CD1c-positive myeloid dendritic cell (primary cell): Measurements from ENCODE around the gene ATP8B1.
"Not testable (repeated sequence)": the region's sequence is repeated elsewhere in the genome, so short reads cannot be mapped to it uniquely, and the experiment has no call there.

Source experiments
- DNase-seq: peaks from one replicate; pipeline ENCODE4 v3.0.0-alpha.2; 2016; ENCODE audit errors: extremely low spot score

ATP8B1 gene

GRCh38 chr18:57719211-57719935, 83.7 kb downstream of the ATP8B1 start:
- DNase-seq = not testable (repeated sequence)

GRCh38 chr18:57716549-57716948, 86.6 kb downstream of the ATP8B1 start:
- DNase-seq = no peak

GRCh38 chr18:57715671-57716070, 87.4 kb downstream of the ATP8B1 start:
- DNase-seq = no peak

DNA sequence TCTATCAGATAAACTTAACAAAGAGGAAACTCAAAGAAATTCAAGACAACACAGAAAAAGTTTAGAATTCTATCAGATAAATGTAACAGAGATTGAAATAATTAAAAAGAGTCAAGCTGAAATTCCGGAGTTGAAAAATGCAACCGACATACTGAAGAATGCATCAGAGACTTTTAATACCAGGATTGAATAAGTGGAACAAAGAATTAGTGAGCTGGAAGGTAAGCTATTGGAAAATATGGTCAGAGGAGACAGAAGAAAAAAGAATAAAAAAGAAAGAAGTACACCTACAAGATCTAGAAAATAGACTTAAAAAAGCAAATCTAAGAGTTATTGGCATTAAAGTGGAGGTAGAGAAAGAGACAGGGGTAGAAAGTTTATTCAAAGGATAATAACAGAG, 88.0 kb downstream of the ATP8B1 start:
- no peak for DNase-seq

GRCh38 chr18:57710226-57710625, 92.9 kb downstream of the ATP8B1 start:
- no peak for DNase-seq

DNA sequence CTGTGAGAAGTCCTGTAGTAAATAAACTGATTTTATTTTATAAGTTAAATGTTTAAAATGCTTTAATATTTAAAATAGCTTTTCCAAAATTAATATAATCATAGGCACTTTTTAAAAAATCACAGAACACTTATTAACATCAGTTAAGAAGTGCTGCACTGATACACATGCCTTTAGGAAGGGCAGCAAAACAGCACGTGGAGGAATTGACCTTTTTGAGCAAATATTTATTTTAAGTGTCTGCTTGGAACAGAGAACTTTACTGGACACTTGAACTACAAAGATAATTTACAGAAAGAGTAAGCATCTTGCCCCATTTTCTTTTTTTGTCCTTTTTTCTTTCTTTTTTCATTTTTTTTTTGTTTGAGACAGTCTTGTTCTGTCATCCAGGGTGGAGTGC, 93.8 kb downstream of the ATP8B1 start:
- DNase-seq = no peak

DNA sequence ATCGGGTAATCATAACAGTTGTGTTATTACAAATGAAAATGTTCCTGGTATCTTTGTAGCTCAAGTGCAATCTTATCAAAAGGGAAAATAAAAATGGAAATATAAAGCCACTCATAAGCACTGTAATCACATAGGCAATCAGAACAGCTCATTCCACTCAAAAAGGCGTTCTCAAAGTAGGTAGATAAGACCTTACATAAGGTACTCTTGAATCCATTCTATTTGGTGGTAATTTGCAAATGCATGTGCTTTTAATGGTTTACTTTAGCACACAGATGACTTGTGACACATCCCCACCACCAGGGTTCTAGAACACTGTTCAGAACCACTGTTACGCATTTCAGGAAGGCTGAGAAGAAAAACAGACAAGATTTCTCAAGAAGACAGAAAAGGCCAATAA, 94.8 kb downstream of the ATP8B1 start:
- DNase-seq = no peak

GRCh38 chr18:57705832-57706595, 97.1 kb downstream of the ATP8B1 start:
- DNase-seq = no peak

DNA sequence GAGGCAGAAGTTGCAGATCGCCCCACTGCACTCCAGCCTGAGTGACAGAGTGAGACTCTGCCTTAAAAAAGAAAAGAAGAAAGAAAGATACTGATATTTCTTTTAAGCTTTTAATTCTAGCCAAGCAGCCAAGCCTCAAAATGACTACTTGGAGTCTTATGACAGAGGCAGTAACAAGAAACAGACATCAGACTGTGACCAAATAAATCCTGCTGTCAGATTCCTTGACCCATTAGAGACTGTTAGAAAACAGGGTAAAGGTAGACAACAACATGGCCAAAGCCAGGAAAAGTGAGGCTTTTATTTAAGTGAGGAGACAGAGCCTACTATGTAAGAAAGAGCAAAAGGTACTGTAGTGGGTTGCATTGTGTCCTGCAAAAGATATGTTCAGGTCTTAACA, 98.1 kb downstream of the ATP8B1 start:
- no peak for DNase-seq

DNA sequence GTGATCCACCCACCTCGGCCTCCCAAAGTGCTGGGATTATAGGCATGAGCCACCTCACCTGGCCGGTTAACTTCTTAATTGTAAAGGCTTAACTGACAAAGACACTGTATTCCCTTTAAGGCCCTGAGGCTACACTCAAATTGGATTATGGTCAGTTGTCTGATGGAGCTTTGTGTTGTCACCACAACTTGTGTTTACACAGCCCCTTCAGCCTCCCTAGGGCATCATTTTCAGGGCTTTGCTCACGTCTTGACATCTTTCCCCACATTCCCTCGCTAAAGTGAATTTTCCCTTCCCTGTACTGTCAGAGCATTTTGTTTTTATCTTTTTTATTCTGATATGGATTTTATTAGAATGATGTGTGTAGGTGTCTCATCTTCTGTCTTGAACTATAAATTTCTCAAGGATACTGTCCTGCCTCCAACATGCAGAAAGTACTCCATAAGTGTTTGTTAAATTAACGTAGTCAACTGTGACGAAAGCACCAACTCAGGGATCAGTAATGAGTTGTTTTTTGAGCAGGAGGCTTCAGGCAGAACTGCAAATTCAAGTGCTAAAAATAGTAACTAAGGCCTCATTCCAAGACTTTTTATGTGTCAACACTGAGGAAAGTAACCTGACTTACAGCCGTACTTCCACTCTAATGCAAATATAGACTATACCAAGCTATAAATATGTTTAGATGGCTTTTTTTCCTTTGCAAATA, 104.4 kb downstream of the ATP8B1 start:
- no peak for DNase-seq

DNA sequence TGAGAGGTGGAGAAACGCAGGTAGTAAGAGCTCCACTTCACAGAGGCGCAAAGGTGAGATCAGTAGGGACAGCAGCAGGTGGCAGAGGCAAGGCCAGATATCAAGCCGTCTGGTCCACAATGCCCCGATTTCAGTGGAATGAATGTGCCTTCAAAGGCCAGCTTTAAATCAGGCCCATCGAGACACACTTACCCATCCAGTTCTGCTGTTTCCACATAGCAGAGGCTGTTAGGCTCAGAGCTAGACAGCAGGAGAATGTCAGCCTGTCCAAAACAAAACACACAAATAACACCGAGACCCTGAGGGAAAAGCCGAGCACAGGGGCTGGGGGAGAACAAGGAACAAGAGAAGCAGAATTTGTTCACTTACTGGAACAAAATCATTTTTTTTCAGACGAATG, 105.7 kb downstream of the ATP8B1 start:
- no peak for DNase-seq

GRCh38 chr18:57696271-57696670, 106.8 kb downstream of the ATP8B1 start:
- DNase-seq = no peak

- DNase-seq = no peak
Measured at GRCh38 chr18:57691363-57691762, 111.8 kb downstream of the ATP8B1 start.

DNA sequence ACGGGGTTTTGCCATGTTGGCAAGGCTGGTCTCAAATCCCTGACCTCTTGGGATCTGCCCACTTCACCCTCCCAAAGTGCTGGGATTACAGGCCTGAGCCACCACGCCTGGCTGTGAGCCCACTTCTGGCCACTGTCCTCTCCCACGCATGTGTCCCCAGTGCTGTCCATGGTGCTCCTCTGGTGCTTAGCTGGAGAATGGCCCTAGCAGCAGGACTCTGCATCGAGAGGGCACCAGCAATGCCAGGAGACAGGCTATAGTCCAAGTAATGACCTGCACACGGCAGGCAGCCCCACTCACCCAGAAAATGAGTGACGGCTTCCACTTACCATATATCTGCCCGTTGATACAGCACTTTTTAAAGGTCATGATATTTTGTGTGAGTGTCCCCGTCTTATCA, 115.1 kb downstream of the ATP8B1 start:
- DNase-seq = no peak

DNA sequence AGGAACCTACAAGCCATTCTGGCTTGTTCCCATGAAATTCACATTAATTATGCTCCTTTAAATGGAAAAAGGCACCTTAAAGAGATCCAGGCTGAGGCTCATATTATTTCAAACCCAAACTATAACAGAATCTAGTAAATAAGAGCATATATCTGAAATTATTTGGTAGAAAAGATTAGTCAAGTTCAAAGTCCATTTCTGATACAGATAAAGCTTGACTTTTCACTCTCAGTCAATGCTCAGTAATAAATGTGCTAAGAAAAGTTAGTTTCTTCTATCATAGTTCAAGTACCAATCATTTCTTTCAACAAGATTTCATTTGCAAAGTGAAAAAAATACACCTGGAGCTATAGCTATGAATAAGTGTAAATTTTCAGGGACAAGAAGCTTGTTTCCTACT, 119.6 kb downstream of the ATP8B1 start:
- no peak for DNase-seq

- DNase-seq = no peak
Measured at GRCh38 chr18:57677262-57678211, 125.6 kb downstream of the ATP8B1 start.

DNA sequence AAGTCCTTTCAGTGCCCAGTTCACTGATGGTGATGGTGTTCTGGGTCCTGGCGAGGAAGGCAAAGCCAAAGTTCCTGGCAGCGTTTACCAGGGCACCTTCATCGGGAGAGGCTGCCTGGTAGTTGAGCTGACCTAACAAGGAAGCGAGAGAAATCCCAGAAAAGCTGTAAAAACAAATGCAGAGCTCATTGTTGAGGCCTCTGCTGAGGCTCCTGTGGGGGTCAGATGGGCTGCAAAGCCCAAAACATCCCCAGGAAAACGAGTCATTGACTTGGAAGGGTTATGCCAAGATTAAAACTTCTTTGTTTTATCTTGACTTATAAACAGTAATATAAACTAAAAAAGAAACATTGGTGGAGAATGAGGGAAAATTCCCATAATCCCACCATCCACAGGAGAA, 128.2 kb downstream of the ATP8B1 start:
- no peak for DNase-seq

- DNase-seq = no peak
Measured at GRCh38 chr18:57670046-57670445, 133.1 kb downstream of the ATP8B1 start.

DNA sequence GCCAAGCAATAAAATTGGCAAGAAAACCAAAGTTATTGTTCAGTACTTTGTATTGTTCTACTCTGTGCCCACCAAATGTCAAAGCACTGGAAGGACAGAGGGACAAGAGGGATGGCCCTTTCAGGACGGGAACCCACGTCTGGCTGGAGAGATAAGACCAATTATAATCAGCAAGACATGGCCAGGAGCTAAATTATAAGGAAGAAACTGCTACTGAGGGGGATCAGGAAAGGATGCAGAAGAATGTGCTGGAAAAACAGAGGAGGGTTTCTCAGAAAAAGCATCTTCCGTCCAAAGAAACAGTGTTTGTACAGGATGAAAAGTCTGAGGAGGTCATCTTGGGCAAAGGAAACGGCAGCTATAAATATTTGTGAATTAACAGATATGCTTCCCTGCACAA, 135.1 kb downstream of the ATP8B1 start:
- no peak for DNase-seq

DNA sequence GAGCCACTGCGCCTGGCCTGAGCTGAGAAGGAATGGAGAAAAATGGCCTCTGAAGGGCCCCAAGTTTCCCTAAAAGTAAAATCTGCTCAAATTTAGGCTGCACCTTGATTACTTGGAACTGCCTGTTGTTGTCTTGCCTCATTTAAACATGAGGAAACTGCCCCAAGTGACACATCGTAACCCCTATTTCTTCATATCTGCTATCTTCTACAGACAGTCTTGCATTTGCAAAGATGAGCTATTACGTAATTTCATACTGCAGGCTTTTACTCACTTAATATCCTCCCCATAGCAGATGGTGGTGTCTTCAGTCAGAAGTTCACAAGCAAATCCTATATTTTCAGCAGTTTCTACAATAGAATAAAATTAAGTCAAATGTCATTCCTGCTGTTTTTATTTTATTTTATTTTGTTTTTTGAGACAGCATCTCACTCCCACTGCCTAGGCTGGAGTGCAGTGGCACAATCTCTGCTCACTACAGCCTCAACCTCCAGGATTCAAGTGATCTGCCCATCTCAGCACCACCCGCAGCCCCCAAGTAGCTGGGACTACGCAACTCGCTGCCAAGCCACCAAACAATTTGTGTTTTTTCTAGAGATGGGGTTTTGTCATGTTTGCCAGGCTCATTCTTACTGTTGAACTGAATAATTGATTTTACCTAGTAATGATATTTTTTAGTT, 136.2 kb downstream of the ATP8B1 start:
- peak; percentile 85 for DNase-seq

GRCh38 chr18:57664568-57665165, 138.4 kb downstream of the ATP8B1 start:
- DNase-seq = no peak
